ENCODE data around the gene ABHD6. TPM values are rescaled to one million over a fixed set of nuclear protein-coding genes. Genes with fewer than 3 reads are reported as not detected.

ABHD6 gene
- total RNA-seq, 2 donors from 2014 or later = 16.5 to 24.5 TPM

DNA sequence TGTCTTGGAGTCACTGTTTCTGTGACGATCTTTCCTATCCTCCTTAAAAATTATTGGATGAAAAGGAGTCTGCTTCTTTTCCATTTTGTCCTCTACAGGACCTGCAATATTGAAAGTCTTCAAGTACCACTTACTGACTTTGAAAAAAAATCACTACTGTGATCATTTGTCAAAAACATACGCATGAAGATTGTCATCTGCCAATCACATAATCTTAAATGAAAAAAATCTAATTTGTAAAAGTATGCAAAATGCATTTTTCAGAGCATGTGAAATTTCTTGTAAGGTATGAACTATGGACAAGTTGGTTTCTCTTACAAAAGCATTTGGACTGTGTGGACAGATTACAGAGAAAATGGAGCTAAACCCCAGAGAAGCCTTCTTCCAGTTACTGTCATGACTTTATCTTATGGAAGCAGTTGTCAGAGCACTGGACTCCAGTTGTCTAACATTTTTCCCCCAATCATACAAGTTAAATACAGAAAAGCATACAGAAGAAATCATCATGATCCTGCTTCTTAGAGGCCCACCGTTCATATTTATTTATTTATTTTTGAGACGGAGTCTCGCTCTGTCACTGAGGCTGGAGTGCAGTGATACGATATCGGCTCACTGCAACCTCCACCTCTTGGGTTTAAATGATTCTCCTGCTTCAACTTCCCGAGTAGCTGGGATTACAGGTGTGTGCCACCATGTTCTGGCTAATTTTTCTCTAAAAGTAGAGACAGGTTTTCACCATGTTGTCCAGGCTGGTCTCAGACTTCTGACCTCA lies 91.7 kb downstream of the ABHD6 start:
- no peaks in the 10 kb centered on the region for H3K27me3 ChIP-seq
- H3K27ac ChIP-seq = no peak overlapping the region
- TF ChIP-seq, protein P1, sequence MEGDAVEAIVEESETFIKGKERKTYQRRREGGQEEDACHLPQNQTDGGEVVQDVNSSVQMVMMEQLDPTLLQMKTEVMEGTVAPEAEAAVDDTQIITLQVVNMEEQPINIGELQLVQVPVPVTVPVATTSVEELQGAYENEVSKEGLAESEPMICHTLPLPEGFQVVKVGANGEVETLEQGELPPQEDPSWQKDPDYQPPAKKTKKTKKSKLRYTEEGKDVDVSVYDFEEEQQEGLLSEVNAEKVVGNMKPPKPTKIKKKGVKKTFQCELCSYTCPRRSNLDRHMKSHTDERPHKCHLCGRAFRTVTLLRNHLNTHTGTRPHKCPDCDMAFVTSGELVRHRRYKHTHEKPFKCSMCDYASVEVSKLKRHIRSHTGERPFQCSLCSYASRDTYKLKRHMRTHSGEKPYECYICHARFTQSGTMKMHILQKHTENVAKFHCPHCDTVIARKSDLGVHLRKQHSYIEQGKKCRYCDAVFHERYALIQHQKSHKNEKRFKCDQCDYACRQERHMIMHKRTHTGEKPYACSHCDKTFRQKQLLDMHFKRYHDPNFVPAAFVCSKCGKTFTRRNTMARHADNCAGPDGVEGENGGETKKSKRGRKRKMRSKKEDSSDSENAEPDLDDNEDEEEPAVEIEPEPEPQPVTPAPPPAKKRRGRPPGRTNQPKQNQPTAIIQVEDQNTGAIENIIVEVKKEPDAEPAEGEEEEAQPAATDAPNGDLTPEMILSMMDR (IDR thresholded peaks at IDR 0.05) = no peak
- H3K36me3 ChIP-seq = no peaks in the 10 kb centered on the region
- no peak overlapping the region for H3K9ac ChIP-seq (ENCODE audit: low read depth in 2 of 2, low read length in 2 of 2)
- H3K4me3 ChIP-seq = no peak overlapping the region
- intact Hi-C loops (cut with DNase I) = no loop called here
- no peaks in the 10 kb centered on the region for H3K9me3 ChIP-seq
- H3K4me1 ChIP-seq = no peaks in the 10 kb centered on the region
- DNase-seq = no peak

DNA sequence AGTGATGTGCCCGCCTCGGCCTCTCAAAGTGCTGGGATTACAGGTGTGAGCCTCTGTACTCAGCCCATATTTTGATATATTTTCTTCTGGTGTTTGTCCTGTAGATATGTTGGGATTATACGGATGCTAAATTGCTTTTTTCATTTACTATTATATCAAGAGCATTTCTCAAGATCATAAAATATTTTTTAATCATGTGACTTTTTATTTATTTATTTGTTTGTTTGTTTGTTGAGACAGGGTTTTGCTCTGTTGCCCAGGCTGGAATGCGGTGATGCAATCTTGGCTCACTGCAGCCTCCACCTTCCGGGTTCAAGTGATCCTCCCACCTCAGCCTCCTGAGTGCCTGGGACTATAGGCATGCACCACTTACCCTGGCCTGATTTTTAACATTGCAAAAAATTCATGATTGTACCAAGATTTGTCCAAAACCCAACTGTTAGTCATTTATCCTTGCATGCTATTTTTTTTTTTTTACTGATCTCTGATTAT lies 92.4 kb downstream of the ABHD6 start:
- DNase-seq = no peak
- Histone ChIP-seq H3K4me1 (no peaks in the 10 kb centered on the region), H3K9ac (ENCODE audit: low read depth in 2 of 2, low read length in 2 of 2) (no peak overlapping the region), H3K36me3 (no peaks in the 10 kb centered on the region), H3K27me3 (no peaks in the 10 kb centered on the region), H3K9me3 (no peaks in the 10 kb centered on the region), H3K27ac (no peak overlapping the region), H3K4me3 (no peak overlapping the region)
- TF ChIP-seq, protein P1 (IDR thresholded peaks at IDR 0.05) = no peak
- intact Hi-C loops (cut with DNase I) = loop anchor here (10.0 kb wide), 1 partner anchor 305 kb away; no protein-coding TSS in a partner anchor

DNA sequence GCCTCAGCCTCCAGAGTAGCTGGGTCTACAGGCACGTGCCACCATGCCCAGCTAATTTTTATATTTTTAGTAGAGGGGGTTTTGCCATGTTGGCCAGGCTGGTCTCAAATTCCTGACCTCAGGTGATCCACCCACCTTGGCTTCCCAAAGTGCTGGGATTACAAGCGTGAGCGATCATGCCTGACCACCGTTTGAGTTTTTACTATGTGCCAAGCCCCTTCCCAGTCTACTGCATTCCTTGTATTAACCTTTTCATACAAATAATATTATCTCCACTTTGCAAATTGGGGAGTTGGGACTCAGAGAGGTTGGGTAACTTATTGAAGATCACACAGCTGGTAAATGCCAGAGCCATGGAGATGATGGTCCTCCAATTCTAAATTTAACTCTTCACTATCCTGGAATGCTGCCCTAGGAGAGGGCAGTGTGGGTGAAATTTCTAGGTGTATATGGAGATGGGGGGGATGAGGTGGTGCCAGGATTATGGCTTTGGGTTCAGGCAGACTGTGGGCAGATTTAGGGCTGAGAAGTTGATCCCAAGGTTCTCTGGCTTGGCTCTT lies 94.1 kb downstream of the ABHD6 start:
- H3K4me1 ChIP-seq = no peaks in the 10 kb centered on the region
- intact Hi-C loops (cut with DNase I) = loop anchor here (10.0 kb wide), 1 partner anchor 303 kb away; no protein-coding TSS in a partner anchor
- H3K27ac ChIP-seq = no peak overlapping the region
- H3K9me3 ChIP-seq = no peaks in the 10 kb centered on the region
- no peak overlapping the region for H3K4me3 ChIP-seq
- H3K9ac ChIP-seq (ENCODE audit: low read depth in 2 of 2, low read length in 2 of 2) = no peak overlapping the region
- DNase-seq = no peak
- TF ChIP-seq, protein P1 (IDR thresholded peaks at IDR 0.05) = no peak
- H3K27me3 ChIP-seq = no peaks in the 10 kb centered on the region
- no peaks in the 10 kb centered on the region for H3K36me3 ChIP-seq

DNA sequence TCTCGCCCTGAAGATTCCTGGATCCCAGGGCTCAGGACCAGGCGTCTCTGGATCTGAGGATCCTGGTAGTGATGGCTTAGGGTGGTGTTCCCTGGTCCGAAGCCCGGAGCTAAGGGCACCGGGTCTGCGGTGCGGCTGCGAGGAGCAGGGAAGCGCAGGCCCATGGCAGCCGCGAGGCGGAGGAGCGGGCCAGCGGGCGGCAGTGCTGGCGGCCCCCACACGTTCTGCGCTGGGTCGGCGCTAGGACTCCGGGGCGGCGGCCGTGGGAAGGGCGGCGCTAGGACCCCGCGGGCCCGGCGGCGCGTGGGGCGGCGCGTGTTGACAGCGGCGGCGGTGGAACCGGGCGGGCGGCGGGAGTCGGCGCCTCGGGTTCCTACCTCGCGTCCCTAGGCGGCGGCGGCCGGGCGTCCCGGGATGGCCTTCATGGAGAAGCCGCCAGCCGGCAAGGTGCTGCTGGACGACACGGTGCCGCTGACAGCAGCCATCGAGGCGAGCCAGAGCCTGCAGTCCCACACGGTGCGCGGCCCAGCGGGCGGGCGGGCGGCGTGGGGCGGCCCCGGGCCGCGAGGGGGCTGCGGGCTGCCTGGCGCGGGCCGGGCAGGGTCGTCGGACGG lies 95.1 kb downstream of the ABHD6 start, which contains the start of gene PXK:
Gene PXK, plus strand, starts transcription at position 318 of the 614 bp plus-strand sequence. Its CDS starts 97 bp downstream, at position 415.
- Histone ChIP-seq H3K9ac (ENCODE audit: low read depth in 2 of 2, low read length in 2 of 2) (peak within 1 kb of the TSS; percentile 76 to 78), H3K27ac (peak within 1 kb of the TSS; percentile 55), H3K9me3 (no peaks in the 10 kb centered on the region), H3K27me3 (no peaks in the 10 kb centered on the region), H3K36me3 (no peaks in the 10 kb centered on the region), H3K4me3 (peak within 1 kb of the TSS; percentile 76), H3K4me1 (no peaks in the 10 kb centered on the region)
- intact Hi-C loops (cut with DNase I) = loop anchor here (10.0 kb wide), 1 partner anchor 302 kb away; no protein-coding TSS in a partner anchor
- DNase-seq = peak; percentile 83
- TF ChIP-seq, protein P1 (IDR thresholded peaks at IDR 0.05) = no peak

Data from colonic mucosa (tissue), 4 donors.